ENCODE data around the gene SGSM2. TPM values are rescaled to one million over a fixed set of nuclear protein-coding genes. Genes with fewer than 3 reads are reported as not detected.

SGSM2 gene
- polyA plus RNA-seq, 4 donors, result 54.0 to 98.7 (median 75.1) TPM

- no peak for DNase-seq (ENCODE audit: low read depth in 4 of 4, low spot score in 2 of 4)
These were observed 77.8 kb downstream of the SGSM2 start for GRCh38 chr17:2415081-2415480.

GRCh38 chr17:2416010-2416734, 78.9 kb downstream of the SGSM2 start:
- peak in 1 of 4 donors; percentile 81 for DNase-seq (ENCODE audit: low read depth in 4 of 4, low spot score in 2 of 4)

GRCh38 chr17:2418572-2418971, 81.3 kb downstream of the SGSM2 start:
- DNase-seq (ENCODE audit: low read depth in 4 of 4, low spot score in 2 of 4), result no peak

DNA sequence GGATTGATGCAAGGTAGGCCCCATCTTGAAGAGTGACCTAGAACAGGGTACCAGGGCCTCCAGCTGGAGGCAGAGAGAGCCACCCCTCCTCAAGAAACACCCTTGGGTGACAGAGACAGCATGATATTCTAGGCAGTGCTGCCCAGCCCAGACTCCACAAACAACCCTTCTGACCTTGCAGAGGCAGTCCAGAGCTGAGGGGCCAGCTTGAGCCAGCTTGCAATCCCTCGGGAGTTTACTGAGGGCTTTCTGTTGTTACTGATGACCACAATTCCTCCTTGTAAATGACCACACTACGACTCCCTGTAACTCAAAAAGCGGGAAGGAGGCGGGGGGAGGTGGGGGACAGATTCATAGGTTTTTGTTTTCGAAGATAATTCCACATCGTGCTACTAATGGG, 82.2 kb downstream of the SGSM2 start:
- DNase-seq (ENCODE audit: low read depth in 4 of 4, low spot score in 2 of 4), result no peak

DNA sequence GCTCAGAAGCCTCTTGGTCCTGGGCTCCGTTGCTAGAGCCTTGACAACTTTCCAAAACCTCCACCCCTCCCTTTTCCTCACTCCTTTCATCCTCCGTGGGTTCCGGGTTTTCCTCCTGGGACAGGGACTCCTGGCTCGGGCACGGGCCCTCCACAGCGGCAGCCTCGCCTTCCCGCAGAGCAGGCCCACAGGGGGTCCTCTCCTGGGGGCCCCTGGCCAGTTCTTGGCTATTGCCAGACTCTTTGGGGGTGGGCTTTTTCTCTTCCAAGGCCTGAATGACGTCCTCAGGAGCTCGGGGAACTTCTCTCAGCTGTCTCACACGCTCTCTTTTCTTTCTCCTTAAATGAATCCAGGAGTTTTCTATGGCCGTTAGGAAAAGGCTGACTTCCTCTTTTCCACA, 82.9 kb downstream of the SGSM2 start:
- DNase-seq (ENCODE audit: low read depth in 4 of 4, low spot score in 2 of 4), result no peak

- no peak for DNase-seq (ENCODE audit: low read depth in 4 of 4, low spot score in 2 of 4)
These were observed 84.2 kb downstream of the SGSM2 start for GRCh38 chr17:2421315-2422147.

DNA sequence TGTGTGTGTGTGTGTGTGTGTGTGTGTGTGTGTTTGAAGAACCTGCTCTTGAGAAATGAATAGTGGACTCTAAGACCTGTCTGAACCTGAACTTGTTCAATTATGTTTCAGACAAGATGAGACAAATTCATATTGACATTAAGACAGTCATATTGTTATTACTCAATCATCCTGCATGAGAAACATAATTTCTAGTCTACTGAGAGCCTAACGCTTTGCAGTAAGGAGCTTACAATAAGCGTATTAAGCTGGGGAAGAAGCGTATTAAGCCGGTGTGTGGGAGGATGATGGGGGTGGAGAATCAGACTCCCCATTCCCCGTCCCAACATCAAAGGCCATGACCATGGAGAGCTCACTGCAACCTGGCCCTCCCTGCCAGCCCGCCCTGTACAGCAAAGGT, 86.0 kb downstream of the SGSM2 start:
- DNase-seq (ENCODE audit: low read depth in 4 of 4, low spot score in 2 of 4), result no peak

GRCh38 chr17:2427215-2427614, 89.9 kb downstream of the SGSM2 start:
- DNase-seq (ENCODE audit: low read depth in 4 of 4, low spot score in 2 of 4), result no peak

DNA sequence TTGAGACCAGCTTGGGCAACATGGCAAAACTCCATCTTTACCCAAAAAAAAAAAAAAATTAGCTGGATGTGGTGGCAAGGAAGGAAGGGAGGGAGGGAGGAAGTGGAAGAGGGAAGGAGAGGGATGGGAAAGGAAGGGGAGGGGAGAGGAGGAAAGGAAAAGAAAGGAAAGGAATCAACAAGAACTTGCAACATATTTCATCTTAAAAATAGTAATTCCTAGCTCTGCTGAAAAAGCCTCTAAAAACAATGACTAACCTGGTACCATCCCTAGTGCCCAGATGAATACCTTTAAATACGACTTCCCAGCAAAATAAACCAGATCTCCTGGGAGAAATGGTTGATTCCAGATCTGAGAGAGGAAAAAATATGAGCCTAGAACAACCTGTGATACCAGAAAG, 90.6 kb downstream of the SGSM2 start:
- DNase-seq (ENCODE audit: low read depth in 4 of 4, low spot score in 2 of 4), result no peak

Other genes starting within 250 kb of the SGSM2 start
- 10 to 100 TPM; 27.8 to 36.6 (median 31.2) TPM for gene SMG6, start 33.7 kb upstream of the SGSM2 start, polyA plus RNA-seq (ENCODE audit: insufficient read length in 4 of 4)
- 10 to 100 TPM; 22.8 to 27.3 (median 25.0) TPM for gene SRR, start 33.6 kb upstream of the SGSM2 start, polyA plus RNA-seq (ENCODE audit: insufficient read length in 4 of 4)
- gene TSR1, start 1.0 kb upstream of the SGSM2 start, polyA plus RNA-seq (ENCODE audit: insufficient read length in 4 of 4), result 10 to 100 TPM; 33.6 to 44.5 (median 38.5) TPM
- 10 to 100 TPM; 11.3 to 23.0 (median 17.4) TPM for gene MNT, start 63.6 kb downstream of the SGSM2 start, polyA plus RNA-seq (ENCODE audit: insufficient read length in 4 of 4)
- 10 to 100 TPM; 36.1 to 39.2 (median 37.8) TPM for gene METTL16, start 174.4 kb downstream of the SGSM2 start, polyA plus RNA-seq (ENCODE audit: insufficient read length in 4 of 4)

Measured in left renal cortex interstitium (tissue), 4 donors.